HepG2 (cell line): ENCODE measurements around the gene KRTAP12-3. TPM values are rescaled to one million over a fixed set of nuclear protein-coding genes. Genes with fewer than 3 reads are reported as not detected.

Experiments
- ATAC-seq: fragments of 200-7000 bp; cut with Tn5 transposase; 3 replicates; pipeline ENCODE4 v1.9.1; 2020; ENCODE audit warnings: mild to moderate bottlenecking, moderate library complexity
- BruUV-seq: library from RNA; stranded (reverse); fragments of 400-500 nt; replicated peaks from 2 replicates; lab custom pipeline; 2021; lab: Mats Ljungman, UMichigan
- CTCF ChIA-PET: fragments of 300-600 bp; formaldehyde crosslinking; extraction: SDS; loops from one replicate; lab custom pipeline; 2021; ENCODE audit warnings: low total read pairs, inconsistent platforms, low intra/inter-chr PET ratio; lab: Yijun Ruan, JAX
- POLR2A ChIA-PET: fragments of 350-600 bp; sonication (Branson Sonifier 250); formaldehyde crosslinking; loops from one replicate; lab custom pipeline; 2020; ENCODE audit warnings: antibody characterized with exemption, inconsistent platforms; lab: Yijun Ruan, JAX
- DNase-seq: peaks from one replicate; pipeline ENCODE4 v3.0.0-alpha.2; 2015; ENCODE audit warnings: low spot score
- FAIRE-seq: peaks from 3 replicates; lab custom pipeline; 2011; peaks lifted over from hg19 to GRCh38; lab: Jason Lieb, UNC
- H2AFZ ChIP-seq: one replicate; pipeline ENCODE4 v1.6.1; 2011; ENCODE audit warnings: low read length, inconsistent platforms
- H3K27ac ChIP-seq: fragments of 300-600 bp; 3 replicates; pipeline ENCODE4 v1.8.0; 2011; ENCODE audit warnings: mixed run types, mild to moderate bottlenecking, mixed read lengths, low read length, inconsistent platforms; ENCODE audit not compliant: insufficient read depth; ENCODE audit errors: extremely low read length
- H3K27me3 ChIP-seq, 2 experiments: fragments of 200-600 bp in 1 of 2; 2 replicates in 1 of 2; 3 replicates in 1 of 2; pipeline versions ENCODE4 v1.6.0 to v1.8.0; 2011; ENCODE audit warnings: low read length in 2 of 2, mild to moderate bottlenecking in 2 of 2, moderate library complexity in 2 of 2, inconsistent platforms in 1 of 2; ENCODE audit not compliant: insufficient read depth in 2 of 2, control insufficient read depth in 1 of 2
- H3K36me3 ChIP-seq, 2 experiments: fragments of 200-600 bp in 1 of 2; replicated peaks in 1 of 2; 2 replicates in 1 of 2; 3 replicates in 1 of 2; pipeline versions ENCODE4 v1.5.1 to v1.8.0; 2011; ENCODE audit warnings: low read length in 2 of 2, inconsistent platforms in 1 of 2; ENCODE audit not compliant: insufficient read depth in 2 of 2, control insufficient read depth in 1 of 2
- H3K4me1 ChIP-seq: 2 replicates; pipeline ENCODE4 v1.5.1; 2012; ENCODE audit warnings: low read length, inconsistent platforms; ENCODE audit not compliant: insufficient read depth
- H3K4me2 ChIP-seq: 2 replicates; pipeline ENCODE4 v1.6.0; 2011; ENCODE audit warnings: low read depth, low read length, inconsistent platforms
- H3K4me3 ChIP-seq, 3 experiments: fragments of 200-600 bp in 1 of 3; sonication (generic), shearing (Covaris generic) in 1 of 3; replicated peaks in 1 of 3; 2 replicates each; pipeline ENCODE4 v1.5.1; 2011 to 2016; ENCODE audit warnings: low read length in 3 of 3, inconsistent platforms in 2 of 3, low read depth in 2 of 3, mild to moderate bottlenecking in 2 of 3, control low read depth in 1 of 3, mixed read lengths in 1 of 3; ENCODE audit not compliant: insufficient read depth in 1 of 3
- H3K79me2 ChIP-seq: one replicate; pipeline ENCODE4 v1.6.1; 2011; ENCODE audit warnings: low read length, inconsistent platforms; ENCODE audit not compliant: insufficient read depth
- H3K9ac ChIP-seq: 2 replicates; pipeline ENCODE4 v1.6.0; 2011; ENCODE audit warnings: mild to moderate bottlenecking, low read depth, low read length, inconsistent platforms; ENCODE audit not compliant: insufficient read depth
- H3K9me3 ChIP-seq: 2 replicates; pipeline ENCODE4 v1.5.1; 2012; ENCODE audit warnings: mild to moderate bottlenecking, low read length
- H4K20me1 ChIP-seq: 2 replicates; pipeline ENCODE4 v1.6.0; 2011; ENCODE audit warnings: inconsistent platforms, mild to moderate bottlenecking, low read length, moderate library complexity; ENCODE audit not compliant: insufficient read depth
- AFF4 ChIP-seq: sonication (generic); formaldehyde crosslinking; IDR thresholded peaks from 2 replicates; pipeline ENCODE4 v1.4.0; 2020; ENCODE audit warnings: missing genetic modification reagents
- FOXP4 ChIP-seq: sonication (generic); formaldehyde crosslinking; IDR thresholded peaks from 2 replicates; pipeline ENCODE4 v1.4.0; 2020; ENCODE audit warnings: missing genetic modification reagents
- GFI1 ChIP-seq: sonication (generic); formaldehyde crosslinking; IDR thresholded peaks from 2 replicates; pipeline ENCODE4 v1.5.0; 2020; ENCODE audit warnings: missing genetic modification reagents, mild to moderate bottlenecking, borderline replicate concordance
- GPN1 ChIP-seq: sonication (generic); formaldehyde crosslinking; IDR thresholded peaks from 2 replicates; pipeline ENCODE4 v1.5.1; 2020; ENCODE audit warnings: missing genetic modification reagents, borderline replicate concordance
- NCOR1 ChIP-seq: fragments of 200-600 bp; sonication (generic); IDR thresholded peaks from 2 replicates; pipeline ENCODE4 v1.7.0; 2017; ENCODE audit warnings: antibody characterized with exemption, low read length, borderline replicate concordance
- PAF1 ChIP-seq: IDR thresholded peaks from 2 replicates; pipeline ENCODE4 v1.6.1; 2016; ENCODE audit warnings: missing genetic modification reagents, missing compliant biosample characterization
- POLR2A ChIP-seq, 2 experiments: IDR thresholded peaks; 2 replicates each; pipeline ENCODE4 v1.6.1; 2011; ENCODE audit warnings: low read depth in 2 of 2, low read length in 2 of 2, mild to moderate bottlenecking in 1 of 2, moderate library complexity in 1 of 2; ENCODE audit not compliant: insufficient read depth in 1 of 2
- ZNF784 ChIP-seq: sonication (generic); formaldehyde crosslinking; IDR thresholded peaks from 2 replicates; pipeline ENCODE4 v1.5.1; 2020; ENCODE audit warnings: missing genetic modification reagents, mild to moderate bottlenecking, borderline replicate concordance
- ZNF800 ChIP-seq: sonication (generic); formaldehyde crosslinking; IDR thresholded peaks from 2 replicates; pipeline ENCODE4 v1.4.0; 2020; ENCODE audit warnings: missing genetic modification reagents
- ZSCAN20 ChIP-seq: sonication (generic); formaldehyde crosslinking; IDR thresholded peaks from 2 replicates; pipeline ENCODE4 v1.4.0; 2020; ENCODE audit warnings: missing genetic modification reagents, mild to moderate bottlenecking, borderline replicate concordance
- WGBS: methylation state at CpG from one replicate; pipeline ENCODE4 v1.1.6; 2017; ENCODE audit warnings: low lambda C conversion rate; 5-methylcytosine and 5-hydroxymethylcytosine counted together
- in situ Hi-C: cut with HindIII; loops from 2 replicates; pipeline ENCODE4 v1.10.0; 2017; ENCODE audit warnings: low pct_unique_long_range_greater_than_20kb; ENCODE audit not compliant: extremely low pct_ligation_motif_present
- intact Hi-C: fragments of 100-400 bp; cut with micrococcal nuclease; formaldehyde crosslinking; loops from one replicate; pipeline ENCODE4 v1.10.0; 2022; ENCODE audit not compliant: unreplicated experiment
- polyA plus RNA-seq, 8 experiments: library from polyadenylated mRNA; depleted of rRNA in 3 of 8; stranded (reverse) in 7 of 8; unstranded in 1 of 8; fragments of >200 nt; fragmentation: Illumina TruSeq in 4 of 8; extraction: Trizol in 4 of 8; gene quantifications; 2 replicates each; pipeline versions ENCODE4 v1.2.1 to v1.2.3, GENCODE V29; 2011 to 2016; ENCODE audit warnings: low read depth in 4 of 8, missing spikeins in 1 of 8, mixed read lengths in 1 of 8; ENCODE audit not compliant: insufficient read depth in 1 of 8
- total RNA-seq, 5 experiments: library from RNA; depleted of rRNA; stranded (reverse); fragments of >200 nt; fragmentation: Illumina TruSeq; extraction: Trizol; gene quantifications; 2 replicates each; pipeline ENCODE4 v1.2.3, GENCODE V29; 2016; ENCODE audit warnings: low read depth in 1 of 5

The KRTAP12-3 gene
- total and polyA plus RNA-seq, 2 of the 13 experiments (the other 11 are each of a cell fraction or from before 2014, with no cell fraction given), result not detected

- ChIA-PET POLR2A (no interaction called here), CTCF (no interaction called here)
- intact Hi-C loops, result no loop called here
- no peak for ATAC-seq
- FAIRE-seq, result no peak
- in situ Hi-C loops, result no loop called here
- WGBS, result 22% methylated on average over 7 of the region's 7 CpGs
- BruUV-seq, result no TSS peak
- TF ChIP-seq ZSCAN20 (no peak), FOXP4 (no peak), PAF1 (CRISPR knock-in tag) (no peak), GPN1 (CRISPR knock-in tag) (no peak)
- Histone ChIP-seq H3K4me3 (no peak overlapping the region), H4K20me1 (no peaks in the 10 kb centered on the region), H3K79me2 (no peaks in the 10 kb centered on the region), H3K4me2 (no peak overlapping the region), H2AFZ (no peak overlapping the region), H3K4me1 (no peaks in the 10 kb centered on the region), H3K27me3 (peaks cover 1 to 32% of the 10 kb centered on the region in 2 experiments; a peak in 4 of 5 replicates), H3K36me3 (no peaks in the 10 kb centered on the region), H3K9me3 (no peaks in the 10 kb centered on the region), H3K27ac (no peak overlapping the region), H3K9ac (no peak overlapping the region)
- no peak for DNase-seq
These were observed 26.3 kb downstream of the KRTAP12-3 start for GRCh38 chr21:44684077-44684476.

- H3K4me2 ChIP-seq, result no peak overlapping the region
- H2AFZ ChIP-seq, result no peak overlapping the region
- BruUV-seq, result no TSS peak
- DNase-seq (no peak), FAIRE-seq (no peak), ATAC-seq (no peak)
- H3K4me3 ChIP-seq, result no peak overlapping the region
- no peak overlapping the region for H3K27ac ChIP-seq
- peaks cover 1 to 32% of the 10 kb centered on the region in 2 experiments; a peak in 4 of 5 replicates for H3K27me3 ChIP-seq
- H3K9me3 ChIP-seq, result no peaks in the 10 kb centered on the region
- ChIA-PET CTCF (no interaction called here), POLR2A (no interaction called here)
- H4K20me1 ChIP-seq, result no peaks in the 10 kb centered on the region
- WGBS, result 25% methylated on average over 6 of the region's 6 CpGs
- no peaks in the 10 kb centered on the region for H3K4me1 ChIP-seq
- H3K79me2 ChIP-seq, result no peaks in the 10 kb centered on the region
- no peak overlapping the region for H3K9ac ChIP-seq
- in situ Hi-C loops (no loop called here), intact Hi-C loops (no loop called here)
- H3K36me3 ChIP-seq, result no peaks in the 10 kb centered on the region
- TF ChIP-seq GFI1 (no peak), ZNF784 (CRISPR knock-in tag) (no peak), AFF4 (CRISPR knock-in tag) (no peak), NCOR1 (no peak), POLR2A (IDR thresholded peaks at IDR 0.05; ENCODE audit: insufficient read depth in 1 of 2, low read depth in 2 of 2, low read length in 2 of 2) (no peak), ZNF800 (no peak)
These were observed 26.8 kb downstream of the KRTAP12-3 start for GRCh38 chr21:44684483-44684882.
